Ishikawa (cell line): ENCODE measurements around the gene WWOX.

Source experiments
- CEBPB ChIP-seq: IDR thresholded peaks from 2 replicates; pipeline ENCODE4 v1.6.1; 2012
- EP300 ChIP-seq: IDR thresholded peaks from 2 replicates; pipeline ENCODE4 v1.6.1; 2012; ENCODE audit warnings: borderline replicate concordance
- FOXM1 ChIP-seq: IDR thresholded peaks from 2 replicates; pipeline ENCODE4 v1.6.1; 2012; ENCODE audit warnings: low read depth, borderline replicate concordance
- REST ChIP-seq: IDR thresholded peaks from 2 replicates; pipeline ENCODE4 v1.6.1; 2012; ENCODE audit warnings: low read depth, mild to moderate bottlenecking
- TEAD4 ChIP-seq: IDR thresholded peaks from 2 replicates; pipeline ENCODE4 v1.6.1; 2012
- USF1 ChIP-seq: IDR thresholded peaks from 2 replicates; pipeline ENCODE4 v1.6.1; 2012
- YY1 ChIP-seq: IDR thresholded peaks from 2 replicates; pipeline ENCODE4 v1.6.1; 2012; ENCODE audit warnings: low read depth
- ZBTB7A ChIP-seq: IDR thresholded peaks from 2 replicates; pipeline ENCODE4 v1.6.1; 2012; ENCODE audit warnings: low read depth
- TF ChIP-seq, protein P1 (sequence below): IDR thresholded peaks from 2 replicates; pipeline ENCODE4 v1.6.1; 2012

DNA sequence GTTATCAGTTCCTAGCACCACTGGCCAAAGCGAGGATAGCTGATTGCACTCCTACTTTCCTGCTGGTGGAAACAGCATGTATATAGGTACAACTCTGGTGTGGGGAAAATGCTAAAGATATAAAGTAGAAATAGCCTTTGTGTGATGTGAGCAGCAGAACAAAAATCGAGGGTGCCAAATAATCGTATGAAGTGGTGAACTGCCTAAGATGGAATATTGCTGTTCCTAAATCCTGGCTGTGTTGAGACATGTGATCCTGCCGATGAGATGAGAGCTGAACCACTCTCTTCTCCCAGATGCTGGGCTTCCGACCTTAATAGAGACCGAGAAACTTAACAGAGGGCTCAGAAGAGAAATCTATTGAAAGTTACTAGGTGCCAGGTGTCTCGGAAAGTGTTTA, 117.8 kb downstream of the WWOX start:
- TF ChIP-seq FOXM1 (no peak), ZBTB7A (no peak), CEBPB (no peak), EP300 (no peak), YY1 (no peak), TEAD4 (no peak), USF1 (no peak), REST (no peak)
- TF ChIP-seq, protein P1, sequence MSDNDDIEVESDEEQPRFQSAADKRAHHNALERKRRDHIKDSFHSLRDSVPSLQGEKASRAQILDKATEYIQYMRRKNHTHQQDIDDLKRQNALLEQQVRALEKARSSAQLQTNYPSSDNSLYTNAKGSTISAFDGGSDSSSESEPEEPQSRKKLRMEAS: no peak
